ENCODE results near the gene DMD. TPM values are rescaled to one million over a fixed set of nuclear protein-coding genes. Genes with fewer than 3 reads are reported as not detected.

DMD gene
- total and polyA plus RNA-seq, 2 of the 8 experiments (the other 6 are each of a cell fraction or from before 2014, with no cell fraction given) = 4.8 to 7.4 TPM

GRCh38 chrX:32153585-32153984 is 1057.8 kb downstream of the DMD start:
- no peak overlapping the region for H2BK20ac ChIP-seq (ENCODE audit: low read length)
- H3K36me3 ChIP-seq (ENCODE audit: control insufficient read depth in 2 of 4, insufficient read depth in 4 of 4, low read length in 3 of 4) = no peaks in the 10 kb centered on the region
- no peak overlapping the region for H3K23ac ChIP-seq (ENCODE audit: insufficient read length)
- POLR2A ChIA-PET (ENCODE audit: partially characterized antibody) = no interaction called here
- H2BK12ac ChIP-seq (ENCODE audit: low read depth, low read length) = no peak overlapping the region
- H3K4me3 ChIP-seq (ENCODE audit: extremely low read depth in 1 of 4, insufficient read depth in 2 of 4, low read depth in 3 of 4, low read length in 4 of 4) = no peak overlapping the region
- H2BK5ac ChIP-seq (ENCODE audit: low read depth, low read length) = no peak overlapping the region
- H2BK15ac ChIP-seq (ENCODE audit: low read length) = no peak overlapping the region
- no peak overlapping the region for H4K8ac ChIP-seq (ENCODE audit: extremely low read depth, insufficient read depth, low read length)
- no peaks in the 10 kb centered on the region for H3K23me2 ChIP-seq (ENCODE audit: low read depth, low read length)
- WGBS, 2 experiments (ENCODE audit: extremely low coverage in 1 of 2, insufficient coverage in 1 of 2, insufficient read length in 1 of 2, insufficient replicate concordance in 2 of 2, low coverage in 1 of 2, low lambda C conversion rate in 2 of 2, missing lambda C conversion rate in 1 of 2) = 83% methylated on average over 4 of the region's 4 CpGs; no CpG with 5 or more reads in 1 of the 2 experiments
- TF ChIP-seq HDAC2 (IDR thresholded peaks at IDR 0.05; ENCODE audit: borderline replicate concordance in 1 of 2, low read depth in 2 of 2, low read length in 2 of 2) (no peak), CHD1 (IDR thresholded peaks at IDR 0.05; ENCODE audit: low read depth, low read length) (no peak), TEAD4 (IDR thresholded peaks at IDR 0.05; ENCODE audit: low read depth, low read length) (no peak)
- FAIRE-seq (no peak), DNase-seq (ENCODE audit: low read depth in 1 of 2, low spot score in 2 of 2) (no peak)
- H3K4ac ChIP-seq (replicated peaks; ENCODE audit: insufficient read length, low read depth, low read length) = no peak overlapping the region
- H2AFZ ChIP-seq (ENCODE audit: low read length) = no peak overlapping the region
- H3K4me1 ChIP-seq (replicated peaks in 1 of 4; ENCODE audit: control insufficient read depth in 3 of 4, insufficient read depth in 4 of 4, low read length in 3 of 4) = peaks cover 0 to 2% (median 0%) of the 10 kb centered on the region in 4 experiments; a peak in 2 of 7 replicates
- no peak overlapping the region for H3K27ac ChIP-seq (ENCODE audit: low read depth, low read length)
- CTCF ChIA-PET (ENCODE audit: partially characterized antibody) = no interaction called here
- no peaks in the 10 kb centered on the region for H3K9me3 ChIP-seq (ENCODE audit: insufficient read depth in 2 of 2, low read depth in 1 of 2, low read length in 1 of 2)
- H3K14ac ChIP-seq (ENCODE audit: insufficient read length) = no peak overlapping the region
- H3K79me2 ChIP-seq (ENCODE audit: control insufficient read depth in 1 of 2, insufficient read depth in 2 of 2, low read length in 2 of 2) = no peaks in the 10 kb centered on the region
- no peaks in the 10 kb centered on the region for H3K27me3 ChIP-seq (replicated peaks in 1 of 4; ENCODE audit: control insufficient read depth in 3 of 4, extremely low read depth in 1 of 4, insufficient read depth in 3 of 4, low read length in 3 of 4)
- H4K20me1 ChIP-seq (replicated peaks in 1 of 2; ENCODE audit: control insufficient read depth in 1 of 2, insufficient read depth in 2 of 2, low read length in 2 of 2) = no peaks in the 10 kb centered on the region
- H2BK120ac ChIP-seq (replicated peaks; ENCODE audit: low read depth, low read length) = no peak overlapping the region
- H3K79me1 ChIP-seq (ENCODE audit: low read depth, low read length) = no peaks in the 10 kb centered on the region
- H3K4me2 ChIP-seq (ENCODE audit: insufficient read depth in 1 of 2, low read depth in 2 of 2, low read length in 2 of 2) = no peak overlapping the region
- H3K9ac ChIP-seq (replicated peaks in 1 of 4; ENCODE audit: extremely low read depth in 1 of 4, low read depth in 3 of 4, low read length in 3 of 4) = no peak overlapping the region
- H4K91ac ChIP-seq (replicated peaks; ENCODE audit: insufficient read length, low read length) = no peak overlapping the region
- H4K5ac ChIP-seq (ENCODE audit: insufficient read length, low read depth, low read length) = no peak overlapping the region
- H2AK5ac ChIP-seq (ENCODE audit: low read depth, low read length) = no peak overlapping the region
- no peak overlapping the region for H3K56ac ChIP-seq (replicated peaks; ENCODE audit: insufficient read length, low read depth, low read length)
- no peak overlapping the region for H3K18ac ChIP-seq (ENCODE audit: extremely low read depth, low read length)

All from H1 (cell line).